DOHH2 (cell line): ENCODE data around the gene ENPEP.

Source experiments
- H3F3A ChIP-seq: fragments of 200-600 bp; sonication (generic), shearing (Covaris generic); 2 replicates; pipeline ENCODE4 v1.6.0; 2016; ENCODE audit warnings: antibody characterized with exemption, mild to moderate bottlenecking; ENCODE audit not compliant: control insufficient read depth, insufficient read depth
- H3K27ac ChIP-seq: fragments of 200-600 bp; sonication (generic); 2 replicates; pipeline ENCODE4 v1.5.1; 2014; ENCODE audit warnings: low read depth, mild to moderate bottlenecking, low read length, moderate library complexity
- H3K27me3 ChIP-seq: fragments of 200-600 bp; sonication (generic); 2 replicates; pipeline ENCODE4 v1.6.1; 2014; ENCODE audit warnings: mild to moderate bottlenecking, low read length, mixed read lengths; ENCODE audit not compliant: control insufficient read depth
- H3K36me3 ChIP-seq: fragments of 200-600 bp; sonication (generic); 2 replicates; pipeline ENCODE4 v1.6.1; 2014; ENCODE audit warnings: mild to moderate bottlenecking, low read length, moderate library complexity, mixed read lengths; ENCODE audit not compliant: control insufficient read depth
- H3K4me1 ChIP-seq: fragments of 200-600 bp; sonication (generic); 2 replicates; pipeline ENCODE4 v1.6.1; 2014; ENCODE audit warnings: mild to moderate bottlenecking, low read length, mixed read lengths; ENCODE audit not compliant: control insufficient read depth
- H3K4me2 ChIP-seq: fragments of 200-600 bp; sonication (generic); 2 replicates; pipeline ENCODE4 v1.6.0; 2014; ENCODE audit warnings: mild to moderate bottlenecking, low read length, moderate library complexity
- H3K4me3 ChIP-seq: fragments of 200-600 bp; sonication (generic); 2 replicates; pipeline ENCODE4 v1.5.1; 2014; ENCODE audit warnings: mild to moderate bottlenecking, low read length, mixed read lengths
- H3K79me2 ChIP-seq: fragments of 200-600 bp; sonication (generic); 2 replicates; pipeline ENCODE4 v1.6.1; 2014; ENCODE audit warnings: mild to moderate bottlenecking, low read length, mixed read lengths; ENCODE audit not compliant: control insufficient read depth
- H3K9me2 ChIP-seq: fragments of 200-600 bp; sonication (generic); replicated peaks from 2 replicates; pipeline ENCODE4 v1.6.1; 2014; ENCODE audit warnings: mild to moderate bottlenecking, low read length, mixed read lengths; ENCODE audit not compliant: control insufficient read depth
- H3K9me3 ChIP-seq: fragments of 200-600 bp; sonication (generic); 2 replicates; pipeline ENCODE4 v1.6.1; 2014; ENCODE audit warnings: antibody characterized with exemption, low read length, mixed read lengths; ENCODE audit not compliant: control insufficient read depth, insufficient read depth
- H4K20me1 ChIP-seq: fragments of 200-600 bp; sonication (generic); 2 replicates; pipeline ENCODE4 v1.6.0; 2014; ENCODE audit warnings: low read depth, mild to moderate bottlenecking, antibody characterized with exemption, low read length, moderate library complexity; ENCODE audit not compliant: control insufficient read depth, insufficient read depth
- EZH2phosphoT487 ChIP-seq: fragments of 200-600 bp; sonication (generic); IDR thresholded peaks from 2 replicates; pipeline ENCODE4 v1.6.1; 2017; ENCODE audit warnings: borderline replicate concordance, mild to moderate bottlenecking, antibody characterized with exemption, low read length, moderate library complexity, mixed read lengths
- TF ChIP-seq, protein P1 (sequence below): fragments of 200-600 bp; sonication (generic); IDR thresholded peaks from one replicate; pipeline ENCODE4 v1.5.1; 2014; ENCODE audit warnings: antibody characterized with exemption, mild to moderate bottlenecking, low read depth, low read length; ENCODE audit not compliant: poor library complexity, severe bottlenecking

The ENPEP gene

DNA sequence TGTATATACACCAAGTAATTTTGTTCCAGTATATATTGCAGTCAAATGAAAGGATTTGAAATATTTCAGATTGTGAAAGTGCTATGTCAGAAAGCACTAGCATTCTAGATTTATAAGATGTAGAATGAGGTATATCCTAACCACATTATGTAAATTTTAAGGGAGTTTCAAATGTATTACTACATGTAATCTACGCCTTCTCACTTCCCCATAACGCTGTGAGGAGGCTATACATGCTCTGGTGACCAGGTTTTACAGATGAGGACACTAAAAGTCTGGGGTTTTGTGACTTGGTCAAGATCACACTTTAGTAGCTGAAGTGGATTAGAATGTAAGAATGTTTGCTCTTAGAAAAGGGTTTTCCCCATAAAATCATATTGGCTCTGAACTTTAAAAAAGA lies 8.1 kb downstream of the ENPEP start:
- Histone ChIP-seq H3K27ac (no peak overlapping the region), H3K9me2 (no peaks in the 10 kb centered on the region), H3K4me1 (peaks cover 19% of the 10 kb centered on the region), H3K27me3 (no peaks in the 10 kb centered on the region; the same call in 1 of the 2 replicates), H3K9me3 (no peaks in the 10 kb centered on the region), H3K79me2 (no peaks in the 10 kb centered on the region), H3K36me3 (no peaks in the 10 kb centered on the region), H3F3A (no peaks in the 10 kb centered on the region), H3K4me2 (peak overlapping the region; percentile 47), H3K4me3 (no peak overlapping the region; the same call in 1 of the 2 replicates), H4K20me1 (no peaks in the 10 kb centered on the region)
- TF ChIP-seq EZH2phosphoT487 = no peak
- TF ChIP-seq, protein P1, sequence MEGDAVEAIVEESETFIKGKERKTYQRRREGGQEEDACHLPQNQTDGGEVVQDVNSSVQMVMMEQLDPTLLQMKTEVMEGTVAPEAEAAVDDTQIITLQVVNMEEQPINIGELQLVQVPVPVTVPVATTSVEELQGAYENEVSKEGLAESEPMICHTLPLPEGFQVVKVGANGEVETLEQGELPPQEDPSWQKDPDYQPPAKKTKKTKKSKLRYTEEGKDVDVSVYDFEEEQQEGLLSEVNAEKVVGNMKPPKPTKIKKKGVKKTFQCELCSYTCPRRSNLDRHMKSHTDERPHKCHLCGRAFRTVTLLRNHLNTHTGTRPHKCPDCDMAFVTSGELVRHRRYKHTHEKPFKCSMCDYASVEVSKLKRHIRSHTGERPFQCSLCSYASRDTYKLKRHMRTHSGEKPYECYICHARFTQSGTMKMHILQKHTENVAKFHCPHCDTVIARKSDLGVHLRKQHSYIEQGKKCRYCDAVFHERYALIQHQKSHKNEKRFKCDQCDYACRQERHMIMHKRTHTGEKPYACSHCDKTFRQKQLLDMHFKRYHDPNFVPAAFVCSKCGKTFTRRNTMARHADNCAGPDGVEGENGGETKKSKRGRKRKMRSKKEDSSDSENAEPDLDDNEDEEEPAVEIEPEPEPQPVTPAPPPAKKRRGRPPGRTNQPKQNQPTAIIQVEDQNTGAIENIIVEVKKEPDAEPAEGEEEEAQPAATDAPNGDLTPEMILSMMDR = no peak

DNA sequence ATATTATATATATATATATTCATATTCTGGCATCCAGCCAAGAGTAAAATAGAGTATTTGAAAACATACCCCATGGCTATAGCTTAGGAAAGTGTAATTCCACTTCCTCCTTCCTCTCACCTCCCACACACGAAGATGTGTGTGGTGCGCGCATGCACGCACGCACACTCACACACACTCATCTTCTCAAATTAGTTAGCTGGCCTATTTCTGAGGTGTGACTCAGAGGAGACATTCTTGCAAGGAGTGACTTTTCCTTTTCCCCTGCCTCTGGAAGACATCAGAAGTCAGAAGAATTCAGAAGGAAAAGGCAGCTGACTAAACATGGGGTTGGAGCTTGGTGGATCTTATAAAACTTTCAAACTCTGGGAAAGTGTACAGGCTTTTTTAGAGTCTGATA lies 8.8 kb downstream of the ENPEP start:
- H3K27ac ChIP-seq = no peak overlapping the region
- TF ChIP-seq, protein P1 = no peak
- TF ChIP-seq EZH2phosphoT487 = no peak

DNA sequence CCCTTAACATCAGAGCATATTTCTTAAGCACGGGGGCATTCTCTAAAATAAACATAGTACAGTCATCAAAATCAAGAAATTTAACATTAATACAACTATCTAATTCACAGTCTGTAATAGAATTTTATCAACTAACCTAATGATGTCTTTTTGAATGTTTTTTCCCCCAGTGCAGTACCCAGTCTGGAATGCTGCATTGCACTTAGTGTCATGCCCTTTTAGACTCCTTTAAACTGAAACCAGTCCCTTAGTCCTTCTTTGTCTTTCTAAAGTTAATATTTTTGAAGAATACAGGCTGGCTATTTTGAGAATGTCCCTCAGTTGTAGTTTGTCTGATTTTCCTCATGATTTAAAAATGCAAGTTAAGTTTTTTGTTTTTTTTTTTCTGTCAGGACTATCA lies 9.5 kb downstream of the ENPEP start:
- Histone ChIP-seq H3K27ac (no peak overlapping the region), H3K4me2 (no peak overlapping the region)

More for the DNA sequence above, 8.8 kb downstream of the ENPEP start:
- no peaks in the 10 kb centered on the region for H3K36me3 ChIP-seq
- 0 out of 2 replicates have a peak overlapping the region, but pooled peaks have one; percentile 24 for H3K4me3 ChIP-seq
- peaks cover 19% of the 10 kb centered on the region for H3K4me1 ChIP-seq
- no peaks in the 10 kb centered on the region for H3K9me3 ChIP-seq
- H3K9me2 ChIP-seq = no peaks in the 10 kb centered on the region
- H3K79me2 ChIP-seq = no peaks in the 10 kb centered on the region
- peak overlapping the region; percentile 42 for H3K4me2 ChIP-seq
- no peaks in the 10 kb centered on the region for H4K20me1 ChIP-seq
- no peaks in the 10 kb centered on the region; the same call in 1 of the 2 replicates for H3K27me3 ChIP-seq
- H3F3A ChIP-seq = no peaks in the 10 kb centered on the region

More for the DNA sequence above, 9.5 kb downstream of the ENPEP start:
- H3F3A ChIP-seq = no peaks in the 10 kb centered on the region
- peaks cover 19% of the 10 kb centered on the region for H3K4me1 ChIP-seq
- no peaks in the 10 kb centered on the region for H3K9me3 ChIP-seq
- TF ChIP-seq EZH2phosphoT487 = no peak
- TF ChIP-seq, protein P1 = no peak
- H3K27me3 ChIP-seq = no peaks in the 10 kb centered on the region; the same call in 1 of the 2 replicates
- H3K4me3 ChIP-seq = no peak overlapping the region
- no peaks in the 10 kb centered on the region for H3K79me2 ChIP-seq
- no peaks in the 10 kb centered on the region for H4K20me1 ChIP-seq
- H3K36me3 ChIP-seq = no peaks in the 10 kb centered on the region
- H3K9me2 ChIP-seq = no peaks in the 10 kb centered on the region
